Measurements from ENCODE around the gene SLC18A3. TPM values are rescaled to one million over a fixed set of nuclear protein-coding genes. Genes with fewer than 3 reads are reported as not detected.

SLC18A3 gene
- polyA plus RNA-seq, 1 experiment: not detected

GRCh38 chr10:49647985-49648795 is 38.1 kb downstream of the SLC18A3 start:
- Histone ChIP-seq H3K27ac (ENCODE audit: low read depth, low read length) (no peak overlapping the region), H3K27me3 (ENCODE audit: control insufficient read depth, insufficient read depth, low read length) (no peaks in the 10 kb centered on the region), H3K4me3 (ENCODE audit: low read depth, low read length) (no peak overlapping the region), H3K9me3 (ENCODE audit: control insufficient read depth, insufficient read depth, low read length) (no peaks in the 10 kb centered on the region; the same call in 1 of the 2 replicates)
- no peak for TF ChIP-seq CTCF (IDR thresholded peaks at IDR 0.05; ENCODE audit: low read depth, low read length)
- CTCF ChIA-PET: no interaction called here
- no peak for DNase-seq (ENCODE audit: low read depth, low spot score)
- POLR2A ChIA-PET: no interaction called here

- no peak for TF ChIP-seq CTCF (IDR thresholded peaks at IDR 0.05; ENCODE audit: low read depth, low read length)
- ChIA-PET POLR2A (no interaction called here), CTCF (no interaction called here)
- Histone ChIP-seq H3K9me3 (ENCODE audit: control insufficient read depth, insufficient read depth, low read length) (no peaks in the 10 kb centered on the region; the same call in 1 of the 2 replicates), H3K27ac (ENCODE audit: low read depth, low read length) (no peak overlapping the region), H3K4me3 (ENCODE audit: low read depth, low read length) (no peak overlapping the region), H3K27me3 (ENCODE audit: control insufficient read depth, insufficient read depth, low read length) (peaks cover 2% of the 10 kb centered on the region)
- DNase-seq (ENCODE audit: low read depth, low spot score): no peak
Measured at GRCh38 chr10:49649294-49649693, 39.2 kb downstream of the SLC18A3 start.

GRCh38 chr10:49649936-49650723 is 40.0 kb downstream of the SLC18A3 start:
- no peak overlapping the region for H3K27ac ChIP-seq (ENCODE audit: low read depth, low read length)
- no peaks in the 10 kb centered on the region; the same call in 1 of the 2 replicates for H3K9me3 ChIP-seq (ENCODE audit: control insufficient read depth, insufficient read depth, low read length)
- ChIA-PET CTCF (no interaction called here), POLR2A (no interaction called here)
- no peak for DNase-seq (ENCODE audit: low read depth, low spot score)
- peaks cover 2% of the 10 kb centered on the region for H3K27me3 ChIP-seq (ENCODE audit: control insufficient read depth, insufficient read depth, low read length)
- TF ChIP-seq CTCF (IDR thresholded peaks at IDR 0.05; ENCODE audit: low read depth, low read length): no peak
- no peak overlapping the region for H3K4me3 ChIP-seq (ENCODE audit: low read depth, low read length)

GRCh38 chr10:49650724-49651034 is 40.6 kb downstream of the SLC18A3 start:
- no peak for DNase-seq (ENCODE audit: low read depth, low spot score)
- Histone ChIP-seq H3K9me3 (ENCODE audit: control insufficient read depth, insufficient read depth, low read length) (no peaks in the 10 kb centered on the region; the same call in 1 of the 2 replicates), H3K27me3 (ENCODE audit: control insufficient read depth, insufficient read depth, low read length) (peaks cover 2% of the 10 kb centered on the region), H3K27ac (ENCODE audit: low read depth, low read length) (no peak overlapping the region), H3K4me3 (ENCODE audit: low read depth, low read length) (no peak overlapping the region)
- no peak for TF ChIP-seq CTCF (IDR thresholded peaks at IDR 0.05; ENCODE audit: low read depth, low read length)
- CTCF ChIA-PET: no interaction called here
- POLR2A ChIA-PET: no interaction called here
